ENCODE measurements around the gene MAN2B2. TPM values are rescaled to one million over a fixed set of nuclear protein-coding genes. Genes with fewer than 3 reads are reported as not detected.
A peak's percentile ranks its signal among the peaks of the same experiment; 100 is the strongest.

MAN2B2 gene
- total and polyA plus RNA-seq, 9 of the 15 experiments (the other 6 are each of a cell fraction or from before 2014, with no cell fraction given): 0.21 to 8.8 (median 3.7) TPM

DNA sequence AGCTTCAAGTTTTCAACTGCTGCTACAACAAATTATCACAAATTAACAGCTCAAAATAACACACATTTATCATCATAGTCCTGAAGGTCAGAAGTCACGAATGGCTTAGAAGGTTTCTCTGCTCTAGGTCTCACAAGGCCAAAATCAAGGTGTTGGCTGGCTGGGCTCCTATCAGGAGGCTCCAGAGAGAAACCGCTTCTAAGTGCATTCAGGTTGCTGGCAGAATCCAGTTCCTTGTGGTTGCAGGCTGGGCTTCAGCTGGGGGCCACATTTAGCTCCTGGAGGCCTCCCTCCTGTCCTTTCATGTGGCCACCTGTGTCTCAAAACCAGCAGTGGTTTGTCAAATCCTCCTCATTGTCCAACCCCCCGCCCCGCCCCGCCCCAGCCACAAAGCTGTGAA, 80.9 kb downstream of the MAN2B2 start:
- Histone ChIP-seq H3K4me1 (replicated peaks in 1 of 2; ENCODE audit: control insufficient read depth in 2 of 2, insufficient read depth in 2 of 2, low read length in 2 of 2) (peaks cover 0 to 17% of the 10 kb centered on the region in 2 experiments; a peak in 3 of 5 replicates), H3K27me3 (ENCODE audit: control insufficient read depth in 2 of 2, insufficient read depth in 2 of 2, low read length in 2 of 2) (no peaks in the 10 kb centered on the region), H3K4me2 (ENCODE audit: insufficient read depth, low read length) (no peak overlapping the region), H3K9ac (ENCODE audit: insufficient read depth in 1 of 2, low read depth in 2 of 2, low read length in 2 of 2) (no peak overlapping the region), H3K27ac (ENCODE audit: extremely low read depth, low read depth, low read length) (no peak overlapping the region), H2AFZ (ENCODE audit: low read depth, low read length) (no peak overlapping the region), H3K36me3 (ENCODE audit: control insufficient read depth, insufficient read depth, low read length) (no peaks in the 10 kb centered on the region), H3K4me3 (no peak overlapping the region), H3K79me2 (ENCODE audit: control insufficient read depth, insufficient read depth, low read length) (no peaks in the 10 kb centered on the region), H3K9me1 (ENCODE audit: control insufficient read depth, insufficient read depth, low read length) (no peaks in the 10 kb centered on the region), H4K20me1 (replicated peaks; ENCODE audit: control insufficient read depth, insufficient read depth, low read length) (no peaks in the 10 kb centered on the region), H3K9me3 (replicated peaks; ENCODE audit: control insufficient read depth, insufficient read depth, low read depth, low read length) (no peaks in the 10 kb centered on the region)
- FAIRE-seq (peak; percentile 19), ATAC-seq (peak; percentile 76), DNase-seq (ENCODE audit: extremely low read depth in 1 of 4, low spot score in 3 of 4) (peak in 2 of 4 experiments; percentile 39 to 62)
- in situ Hi-C loops (cut with MboI) (no loop called here), intact Hi-C loops (cut with micrococcal nuclease) (no loop called here)
- ChIA-PET POLR2A (interaction anchor here (0.6 to 3.0 kb wide), 3 partner anchors 11 to 1874 kb away, joined by 4 to 18 read pairs (median 4); no protein-coding TSS in a partner anchor), CTCF (ENCODE audit: low intra/inter-chr PET ratio) (no interaction called here)
- WGBS (ENCODE audit: insufficient coverage, low coverage, missing lambda C conversion rate): 45% methylated on average over 5 of the region's 5 CpGs
- TF ChIP-seq NCOR1 (IDR thresholded peaks at IDR 0.05): peak; percentile 35; the same call in 1 of the 2 replicates
- TF ChIP-seq TEAD4 (IDR thresholded peaks at IDR 0.05; ENCODE audit: low read length): 0 out of 2 replicates have a peak, but pooled peaks have one; percentile 23
- no peak for TF ChIP-seq TEAD4 (CRISPR knock-in tag; IDR thresholded peaks at IDR 0.05; ENCODE audit: borderline replicate concordance)
- 0 out of 4 replicates have a peak, but pooled peaks of 1 of the 2 experiments have one; percentile 8 for TF ChIP-seq KDM1A (IDR thresholded peaks at IDR 0.05)
- TF ChIP-seq, protein P1, sequence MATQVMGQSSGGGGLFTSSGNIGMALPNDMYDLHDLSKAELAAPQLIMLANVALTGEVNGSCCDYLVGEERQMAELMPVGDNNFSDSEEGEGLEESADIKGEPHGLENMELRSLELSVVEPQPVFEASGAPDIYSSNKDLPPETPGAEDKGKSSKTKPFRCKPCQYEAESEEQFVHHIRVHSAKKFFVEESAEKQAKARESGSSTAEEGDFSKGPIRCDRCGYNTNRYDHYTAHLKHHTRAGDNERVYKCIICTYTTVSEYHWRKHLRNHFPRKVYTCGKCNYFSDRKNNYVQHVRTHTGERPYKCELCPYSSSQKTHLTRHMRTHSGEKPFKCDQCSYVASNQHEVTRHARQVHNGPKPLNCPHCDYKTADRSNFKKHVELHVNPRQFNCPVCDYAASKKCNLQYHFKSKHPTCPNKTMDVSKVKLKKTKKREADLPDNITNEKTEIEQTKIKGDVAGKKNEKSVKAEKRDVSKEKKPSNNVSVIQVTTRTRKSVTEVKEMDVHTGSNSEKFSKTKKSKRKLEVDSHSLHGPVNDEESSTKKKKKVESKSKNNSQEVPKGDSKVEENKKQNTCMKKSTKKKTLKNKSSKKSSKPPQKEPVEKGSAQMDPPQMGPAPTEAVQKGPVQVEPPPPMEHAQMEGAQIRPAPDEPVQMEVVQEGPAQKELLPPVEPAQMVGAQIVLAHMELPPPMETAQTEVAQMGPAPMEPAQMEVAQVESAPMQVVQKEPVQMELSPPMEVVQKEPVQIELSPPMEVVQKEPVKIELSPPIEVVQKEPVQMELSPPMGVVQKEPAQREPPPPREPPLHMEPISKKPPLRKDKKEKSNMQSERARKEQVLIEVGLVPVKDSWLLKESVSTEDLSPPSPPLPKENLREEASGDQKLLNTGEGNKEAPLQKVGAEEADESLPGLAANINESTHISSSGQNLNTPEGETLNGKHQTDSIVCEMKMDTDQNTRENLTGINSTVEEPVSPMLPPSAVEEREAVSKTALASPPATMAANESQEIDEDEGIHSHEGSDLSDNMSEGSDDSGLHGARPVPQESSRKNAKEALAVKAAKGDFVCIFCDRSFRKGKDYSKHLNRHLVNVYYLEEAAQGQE (IDR thresholded peaks at IDR 0.05; ENCODE audit: borderline replicate concordance): peak; percentile 49
- TF ChIP-seq, protein P1 (CRISPR knock-in tag; IDR thresholded peaks at IDR 0.05; ENCODE audit: low read depth): no peak
- TF ChIP-seq TAL1 (IDR thresholded peaks at IDR 0.05): peak; percentile 44
- TF ChIP-seq SPI1 (IDR thresholded peaks at IDR 0.05; ENCODE audit: borderline replicate concordance, low read depth, low read length): no peak
- no peak for TF ChIP-seq SRSF9 (IDR thresholded peaks at IDR 0.05; ENCODE audit: borderline replicate concordance, low read depth, low read length)
- no peak for TF ChIP-seq GTF2F1 (IDR thresholded peaks at IDR 0.05; ENCODE audit: low read depth, low read length)
- TF ChIP-seq POLR2AphosphoS5 (IDR thresholded peaks at IDR 0.05; ENCODE audit: control insufficient read depth, insufficient read depth, low read depth, low read length): peak; percentile 54; the same call in 1 of the 2 replicates
- TF ChIP-seq, protein P2, sequence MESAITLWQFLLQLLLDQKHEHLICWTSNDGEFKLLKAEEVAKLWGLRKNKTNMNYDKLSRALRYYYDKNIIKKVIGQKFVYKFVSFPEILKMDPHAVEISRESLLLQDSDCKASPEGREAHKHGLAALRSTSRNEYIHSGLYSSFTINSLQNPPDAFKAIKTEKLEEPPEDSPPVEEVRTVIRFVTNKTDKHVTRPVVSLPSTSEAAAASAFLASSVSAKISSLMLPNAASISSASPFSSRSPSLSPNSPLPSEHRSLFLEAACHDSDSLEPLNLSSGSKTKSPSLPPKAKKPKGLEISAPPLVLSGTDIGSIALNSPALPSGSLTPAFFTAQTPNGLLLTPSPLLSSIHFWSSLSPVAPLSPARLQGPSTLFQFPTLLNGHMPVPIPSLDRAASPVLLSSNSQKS (CRISPR knock-in tag; IDR thresholded peaks at IDR 0.05): no peak
- peak; percentile 69 for TF ChIP-seq TCF3 (CRISPR knock-in tag; IDR thresholded peaks at IDR 0.05)
- TF ChIP-seq ZBTB7A (IDR thresholded peaks at IDR 0.05; ENCODE audit: borderline replicate concordance, control insufficient read depth, low read depth, low read length): 0 out of 2 replicates have a peak, but pooled peaks have one; percentile 24
- peak; percentile 76 for TF ChIP-seq CBFA2T3 (IDR thresholded peaks at IDR 0.05)
- TF ChIP-seq CBFA2T2 (conservative IDR thresholded peaks at IDR 0.05): peak; percentile 50
- no TSS peak for BruUV-seq (replicated peaks)

All from K562 (cell line).